GM12878 (cell line): ENCODE data around the gene ALOX12B. TPM values are rescaled to one million over a fixed set of nuclear protein-coding genes. Genes with fewer than 3 reads are reported as not detected.

Experiments used
- ATAC-seq: fragments of 200-7000 bp; cut with Tn5 transposase; 3 replicates; pipeline ENCODE4 v1.9.1; 2020; ENCODE audit warnings: mild to moderate bottlenecking, moderate library complexity
- BruUV-seq: library from RNA; stranded (reverse); fragments of 400-500 nt; replicated peaks from 2 replicates; lab custom pipeline; 2021; lab: Mats Ljungman, UMichigan
- CTCF ChIA-PET: fragments of 300-600 bp; sonication (Branson Sonifier 250); formaldehyde crosslinking; extraction: SDS; loops from one replicate; lab custom pipeline; 2021; ENCODE audit warnings: inconsistent platforms; lab: Yijun Ruan, JAX
- POLR2A ChIA-PET: fragments of 350-600 bp; formaldehyde crosslinking; extraction: SDS; loops from one replicate; lab custom pipeline; 2021; ENCODE audit warnings: inconsistent platforms; lab: Charles Lee
- RAD21 ChIA-PET: fragments of 300-600 bp; sonication (Branson Sonifier 250); formaldehyde crosslinking; loops from one replicate; lab custom pipeline; 2023; ENCODE audit warnings: antibody characterized with exemption; ENCODE audit not compliant: unreplicated experiment; lab: Charles Lee
- SMC1A ChIA-PET: fragments of 300-600 bp; sonication (Branson Sonifier 250); formaldehyde crosslinking; loops from one replicate; lab custom pipeline; 2023; ENCODE audit not compliant: unreplicated experiment, uncharacterized antibody; lab: Charles Lee
- DNase-seq: peaks from one replicate; pipeline ENCODE4 v3.0.0-alpha.2; 2011; ENCODE audit warnings: low read depth, low spot score
- FAIRE-seq: peaks from 3 replicates; lab custom pipeline; 2011; peaks lifted over from hg19 to GRCh38; lab: Jason Lieb, UNC
- H2AFZ ChIP-seq: 2 replicates; pipeline ENCODE4 v1.6.0; 2011; ENCODE audit warnings: low read depth, low read length, control low read depth; ENCODE audit not compliant: control insufficient read depth
- H3K27ac ChIP-seq: 2 replicates; pipeline ENCODE4 v1.5.1; 2011; ENCODE audit warnings: control low read depth; ENCODE audit not compliant: control insufficient read depth, insufficient read depth
- H3K27me3 ChIP-seq, 2 experiments: replicated peaks in 1 of 2; 2 replicates each; pipeline versions ENCODE4 v1.6.0 to v1.6.1; 2011; ENCODE audit warnings: low read length in 1 of 2; ENCODE audit not compliant: control insufficient read depth in 2 of 2, insufficient read depth in 2 of 2
- H3K36me3 ChIP-seq, 2 experiments: 2 replicates each; pipeline ENCODE4 v1.5.1; 2011; ENCODE audit warnings: low read length in 1 of 2; ENCODE audit not compliant: control insufficient read depth in 2 of 2, insufficient read depth in 2 of 2
- H3K4me1 ChIP-seq: 2 replicates; pipeline ENCODE4 v1.6.1; 2011; ENCODE audit warnings: mild to moderate bottlenecking, low read length, moderate library complexity, mixed read lengths; ENCODE audit not compliant: control insufficient read depth, insufficient read depth
- H3K4me2 ChIP-seq: 2 replicates; pipeline ENCODE4 v1.6.0; 2011; ENCODE audit warnings: control low read depth; ENCODE audit not compliant: control insufficient read depth, insufficient read depth
- H3K4me3 ChIP-seq: fragments of 200-600 bp; sonication (generic); 2 replicates; pipeline ENCODE4 v1.5.1; 2016
- H3K79me2 ChIP-seq: 2 replicates; pipeline ENCODE4 v1.6.0; 2011; ENCODE audit warnings: low read length; ENCODE audit not compliant: control insufficient read depth, insufficient read depth
- H3K9ac ChIP-seq: 2 replicates; pipeline ENCODE4 v1.8.0; 2011; ENCODE audit warnings: low read length, control low read depth, mixed read lengths; ENCODE audit not compliant: control insufficient read depth, insufficient read depth
- H3K9me3 ChIP-seq: replicated peaks from 3 replicates; pipeline ENCODE4 v1.5.1; 2011; ENCODE audit warnings: mild to moderate bottlenecking, low read length; ENCODE audit not compliant: control insufficient read depth, insufficient read depth
- H4K20me1 ChIP-seq: 2 replicates; pipeline ENCODE4 v1.6.0; 2011; ENCODE audit not compliant: control insufficient read depth, insufficient read depth
- BCL3 ChIP-seq: IDR thresholded peaks from 2 replicates; pipeline ENCODE4 v1.6.1; 2011; ENCODE audit warnings: borderline replicate concordance, low read depth, mild to moderate bottlenecking, moderate library complexity, low read length; ENCODE audit not compliant: insufficient read depth, poor library complexity, severe bottlenecking
- E2F4 ChIP-seq: IDR thresholded peaks from 2 replicates; pipeline ENCODE4 v1.6.1; 2012; ENCODE audit warnings: low read depth, low read length, improper control_type of control experiment
- MXI1 ChIP-seq: fragments of 150-350 bp; IDR thresholded peaks from 2 replicates; pipeline ENCODE4 v1.6.1; 2011; ENCODE audit warnings: low read depth, mild to moderate bottlenecking, inconsistent platforms, low read length, improper control_type of control experiment
- PAX5 ChIP-seq: IDR thresholded peaks from 2 replicates; pipeline ENCODE4 v1.6.1; 2011; ENCODE audit warnings: low read depth, low read length, borderline replicate concordance
- SRF ChIP-seq, 2 experiments: IDR thresholded peaks; 2 replicates each; pipeline ENCODE4 v1.6.1; 2011; ENCODE audit warnings: low read depth in 2 of 2, low read length in 2 of 2, mild to moderate bottlenecking in 1 of 2, moderate library complexity in 1 of 2
- TCF7 ChIP-seq: IDR thresholded peaks from 2 replicates; pipeline ENCODE4 v1.6.1; 2014; ENCODE audit warnings: antibody characterized with exemption, borderline replicate concordance
- ZNF274 ChIP-seq: IDR thresholded peaks from one replicate; pipeline ENCODE4 v1.8.0; 2011; ENCODE audit not compliant: insufficient read length, insufficient read depth
- WGBS: methylation state at CpG from one replicate; pipeline ENCODE4 v1.1.6; 2016; ENCODE audit warnings: low lambda C conversion rate; ENCODE audit not compliant: insufficient replicate concordance, insufficient coverage; ENCODE audit errors: missing lambda C conversion rate; 5-methylcytosine and 5-hydroxymethylcytosine counted together
- in situ Hi-C: fragments of 300-500 bp; cut with MboI; formaldehyde crosslinking; loops from 9 replicates; pipeline ENCODE4 v1.14.3; 2018; ENCODE audit warnings: mixed read lengths
- intact Hi-C: fragments of 100-400 bp; cut with micrococcal nuclease; formaldehyde crosslinking; loops from one replicate; pipeline ENCODE4 v1.14.2; 2022; ENCODE audit not compliant: unreplicated experiment
- polyA plus RNA-seq, 11 experiments: library from polyadenylated mRNA; depleted of rRNA in 4 of 11; unstranded in 6 of 11; stranded (reverse) in 5 of 11; fragments of >200 nt; fragmentation: Nextera tagmentation in 4 of 11; fragmentation: Illumina TruSeq in 1 of 11; extraction: Ambion mirVana in 4 of 11; extraction: Trizol in 1 of 11; gene quantifications; 1 replicate in 1 of 11; 2 replicates in 10 of 11; pipeline versions ENCODE4 v1.2.1 to v1.2.3, GENCODE V29; 2011 to 2016; ENCODE audit warnings: inconsistent platforms in 2 of 11, missing spikeins in 2 of 11, low read depth in 1 of 11
- total RNA-seq, 4 experiments: library from RNA; depleted of rRNA in 3 of 4; stranded (reverse); fragments of >200 nt in 3 of 4; fragmentation: Illumina TruSeq in 1 of 4; extraction: Trizol in 1 of 4; gene quantifications; 2 replicates each; pipeline versions ENCODE4 v1.2.1 to v1.2.3, GENCODE V29; 2013 to 2021
- TF ChIP-seq, protein P1 (sequence below): fragments of 150-350 bp; IDR thresholded peaks from 2 replicates; pipeline ENCODE4 v1.6.1; 2016; ENCODE audit warnings: low read depth, low read length
- TF ChIP-seq, protein P2 (sequence below): fragments of 450-650 bp; conservative IDR thresholded peaks from 2 replicates; pipeline ENCODE4 v1.6.1; 2017; ENCODE audit warnings: mild to moderate bottlenecking, moderate library complexity

ALOX12B gene
- total and polyA plus RNA-seq, 10 of the 15 experiments (the other 5 are each of a cell fraction or from before 2014, with no cell fraction given): 0.17 to 0.54 TPM; not detected in 8

DNA sequence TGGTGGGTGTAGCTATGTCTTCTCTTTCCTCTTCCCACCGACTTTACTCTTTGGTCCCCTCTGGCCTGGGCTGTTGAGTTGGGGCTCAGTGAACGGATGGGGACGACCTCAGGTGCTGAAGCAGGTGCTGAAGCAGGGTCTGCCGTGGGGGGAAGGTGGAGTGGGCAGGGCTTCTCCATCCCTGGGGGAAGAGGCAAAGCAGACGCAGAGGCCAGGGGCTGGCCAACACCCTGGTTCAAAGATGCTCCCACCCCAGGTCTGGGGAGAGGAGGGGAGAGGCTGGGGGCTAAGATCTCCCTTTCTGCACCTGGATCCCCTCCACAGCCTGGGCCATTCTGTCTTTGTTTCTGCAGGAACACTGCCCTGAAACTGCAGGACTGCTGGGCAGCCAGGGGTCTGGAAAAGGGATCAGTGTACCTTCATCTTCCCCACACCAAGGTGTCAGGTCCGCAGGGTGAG lies 22.9 kb downstream of the ALOX12B start:
- DNase-seq (no peak), FAIRE-seq (no peak)
- no peaks in the 10 kb centered on the region for H3K9me3 ChIP-seq
- RAD21 ChIA-PET: no interaction called here
- TF ChIP-seq, protein P1, sequence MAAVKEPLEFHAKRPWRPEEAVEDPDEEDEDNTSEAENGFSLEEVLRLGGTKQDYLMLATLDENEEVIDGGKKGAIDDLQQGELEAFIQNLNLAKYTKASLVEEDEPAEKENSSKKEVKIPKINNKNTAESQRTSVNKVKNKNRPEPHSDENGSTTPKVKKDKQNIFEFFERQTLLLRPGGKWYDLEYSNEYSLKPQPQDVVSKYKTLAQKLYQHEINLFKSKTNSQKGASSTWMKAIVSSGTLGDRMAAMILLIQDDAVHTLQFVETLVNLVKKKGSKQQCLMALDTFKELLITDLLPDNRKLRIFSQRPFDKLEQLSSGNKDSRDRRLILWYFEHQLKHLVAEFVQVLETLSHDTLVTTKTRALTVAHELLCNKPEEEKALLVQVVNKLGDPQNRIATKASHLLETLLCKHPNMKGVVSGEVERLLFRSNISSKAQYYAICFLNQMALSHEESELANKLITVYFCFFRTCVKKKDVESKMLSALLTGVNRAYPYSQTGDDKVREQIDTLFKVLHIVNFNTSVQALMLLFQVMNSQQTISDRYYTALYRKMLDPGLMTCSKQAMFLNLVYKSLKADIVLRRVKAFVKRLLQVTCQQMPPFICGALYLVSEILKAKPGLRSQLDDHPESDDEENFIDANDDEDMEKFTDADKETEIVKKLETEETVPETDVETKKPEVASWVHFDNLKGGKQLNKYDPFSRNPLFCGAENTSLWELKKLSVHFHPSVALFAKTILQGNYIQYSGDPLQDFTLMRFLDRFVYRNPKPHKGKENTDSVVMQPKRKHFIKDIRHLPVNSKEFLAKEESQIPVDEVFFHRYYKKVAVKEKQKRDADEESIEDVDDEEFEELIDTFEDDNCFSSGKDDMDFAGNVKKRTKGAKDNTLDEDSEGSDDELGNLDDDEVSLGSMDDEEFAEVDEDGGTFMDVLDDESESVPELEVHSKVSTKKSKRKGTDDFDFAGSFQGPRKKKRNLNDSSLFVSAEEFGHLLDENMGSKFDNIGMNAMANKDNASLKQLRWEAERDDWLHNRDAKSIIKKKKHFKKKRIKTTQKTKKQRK: no peak
- no peak for TF ChIP-seq PAX5
- no peak for TF ChIP-seq BCL3
- TF ChIP-seq SRF (IDR thresholded peaks at IDR 0.05; ENCODE audit: low read depth in 2 of 2, low read length in 2 of 2): no peak
- no peak for TF ChIP-seq TCF7
- TF ChIP-seq, protein P2, sequence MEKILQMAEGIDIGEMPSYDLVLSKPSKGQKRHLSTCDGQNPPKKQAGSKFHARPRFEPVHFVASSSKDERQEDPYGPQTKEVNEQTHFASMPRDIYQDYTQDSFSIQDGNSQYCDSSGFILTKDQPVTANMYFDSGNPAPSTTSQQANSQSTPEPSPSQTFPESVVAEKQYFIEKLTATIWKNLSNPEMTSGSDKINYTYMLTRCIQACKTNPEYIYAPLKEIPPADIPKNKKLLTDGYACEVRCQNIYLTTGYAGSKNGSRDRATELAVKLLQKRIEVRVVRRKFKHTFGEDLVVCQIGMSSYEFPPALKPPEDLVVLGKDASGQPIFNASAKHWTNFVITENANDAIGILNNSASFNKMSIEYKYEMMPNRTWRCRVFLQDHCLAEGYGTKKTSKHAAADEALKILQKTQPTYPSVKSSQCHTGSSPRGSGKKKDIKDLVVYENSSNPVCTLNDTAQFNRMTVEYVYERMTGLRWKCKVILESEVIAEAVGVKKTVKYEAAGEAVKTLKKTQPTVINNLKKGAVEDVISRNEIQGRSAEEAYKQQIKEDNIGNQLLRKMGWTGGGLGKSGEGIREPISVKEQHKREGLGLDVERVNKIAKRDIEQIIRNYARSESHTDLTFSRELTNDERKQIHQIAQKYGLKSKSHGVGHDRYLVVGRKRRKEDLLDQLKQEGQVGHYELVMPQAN: no peak
- no peak for TF ChIP-seq MXI1
- TF ChIP-seq ZNF274: no peak
- no peak for TF ChIP-seq E2F4
- TF ChIP-seq, all 136 proteins: peak for 0
- ChIA-PET CTCF (interaction anchor here (1.1 to 2.4 kb wide), 3 partner anchors 9 to 236 kb away, joined by 3 to 8 read pairs (median 3); no protein-coding TSS in a partner anchor), SMC1A (no interaction called here), POLR2A (no interaction called here)
- H3K79me2 ChIP-seq: no peaks in the 10 kb centered on the region
- H3K27ac ChIP-seq: no peak overlapping the region
- no peak overlapping the region for H3K4me2 ChIP-seq
- no peak overlapping the region for H3K9ac ChIP-seq
- H3K36me3 ChIP-seq: no peaks in the 10 kb centered on the region
- in situ Hi-C loops: no loop called here
- H3K27me3 ChIP-seq: peaks cover 0 to 3% of the 10 kb centered on the region in 2 experiments
- BruUV-seq: no TSS peak
- WGBS: 2% methylated on average over 6 of the region's 6 CpGs
- H2AFZ ChIP-seq: no peak overlapping the region
- intact Hi-C loops: loop anchor here (5.0 kb wide), 2 partner anchors 53 to 98 kb away; partner anchors contain the start of genes ALOXE3 and VAMP2
- no peaks in the 10 kb centered on the region for H4K20me1 ChIP-seq
- H3K4me3 ChIP-seq: no peak overlapping the region
- no peaks in the 10 kb centered on the region for H3K4me1 ChIP-seq
- ATAC-seq: no peak
